ENCODE measurements around the gene LIFR. TPM values are rescaled to one million over a fixed set of nuclear protein-coding genes. Genes with fewer than 3 reads are reported as not detected.

The LIFR gene
- total RNA-seq, 1 donor from 2014 or later: 45.8 TPM

GRCh38 chr5:38483805-38484398 lies 72.5 kb downstream of the LIFR start:
- H3K4me3 ChIP-seq: no peak overlapping the region
- H3K27ac ChIP-seq (replicated peaks): no peak overlapping the region
- peaks cover 93% of the 10 kb centered on the region for H3K36me3 ChIP-seq
- no peak for DNase-seq
- intact Hi-C loops (cut with micrococcal nuclease): no loop called here
- TF ChIP-seq CTCF (IDR thresholded peaks at IDR 0.05; ENCODE audit: borderline replicate concordance): peak; percentile 14
- no peaks in the 10 kb centered on the region for H3K9me3 ChIP-seq (replicated peaks)
- peaks cover 8% of the 10 kb centered on the region for H3K4me1 ChIP-seq
- H3K27me3 ChIP-seq (ENCODE audit: low read depth): no peaks in the 10 kb centered on the region

DNA sequence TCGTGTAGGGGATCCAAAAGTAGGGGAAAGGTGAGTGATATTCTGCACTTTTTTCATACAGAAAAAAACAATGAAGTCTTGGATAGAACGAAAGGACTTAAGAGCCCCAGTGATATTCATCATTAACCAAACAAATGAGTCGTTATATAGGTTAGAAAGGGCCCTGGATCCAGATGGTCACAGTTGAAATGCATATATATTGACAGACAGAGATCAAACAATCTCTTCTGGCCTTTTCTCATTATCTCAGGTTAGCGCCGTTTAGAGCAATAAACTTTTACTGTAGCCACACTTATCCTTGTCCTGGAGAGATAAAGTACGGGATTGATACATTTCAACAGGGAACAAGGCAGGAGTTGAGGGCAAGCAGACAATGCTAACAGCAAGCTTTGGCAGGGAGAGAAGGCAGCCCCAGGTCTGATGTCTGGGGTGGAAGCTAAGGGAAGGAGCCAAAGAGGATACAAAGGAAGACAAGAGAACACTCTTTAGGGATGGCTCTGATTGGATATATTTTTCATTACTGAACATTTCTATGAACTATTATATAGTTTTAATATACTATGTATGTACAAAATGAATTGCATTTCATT lies 77.0 kb downstream of the LIFR start:
- intact Hi-C loops (cut with micrococcal nuclease): no loop called here

DNA sequence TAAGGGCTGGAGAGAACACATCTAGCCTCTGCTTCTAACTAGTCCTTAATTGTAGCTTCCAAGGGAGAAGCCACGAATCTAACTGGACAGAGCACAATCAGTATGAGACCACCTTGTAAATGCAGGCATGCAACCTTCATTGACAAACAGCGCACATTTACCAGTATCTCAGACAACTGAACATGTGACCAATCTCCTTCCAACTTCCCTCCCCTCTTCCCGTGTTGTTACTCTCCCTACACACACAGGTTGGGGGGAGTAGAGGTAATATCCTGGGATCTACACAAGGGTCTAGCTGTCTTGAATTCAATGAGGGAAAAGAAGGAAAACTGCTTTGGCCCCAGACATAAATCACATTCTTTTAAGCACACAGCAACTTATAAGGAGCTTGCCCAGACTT lies 77.6 kb downstream of the LIFR start:
- Histone ChIP-seq H3K4me1 (peaks cover 9% of the 10 kb centered on the region), H3K9me3 (replicated peaks) (no peaks in the 10 kb centered on the region), H3K36me3 (peaks cover 50% of the 10 kb centered on the region), H3K27ac (replicated peaks) (no peak overlapping the region), H3K4me3 (no peak overlapping the region), H3K27me3 (ENCODE audit: low read depth) (no peaks in the 10 kb centered on the region)
- DNase-seq: no peak
- intact Hi-C loops (cut with micrococcal nuclease): no loop called here
- no peak for TF ChIP-seq CTCF (IDR thresholded peaks at IDR 0.05; ENCODE audit: borderline replicate concordance)

More for the DNA sequence above, 77.0 kb downstream of the LIFR start:
- no peak for TF ChIP-seq CTCF (IDR thresholded peaks at IDR 0.05; ENCODE audit: borderline replicate concordance)
- Histone ChIP-seq H3K27me3 (ENCODE audit: low read depth) (no peaks in the 10 kb centered on the region), H3K4me1 (peaks cover 9% of the 10 kb centered on the region), H3K27ac (replicated peaks) (no peak overlapping the region), H3K36me3 (peaks cover 55% of the 10 kb centered on the region), H3K4me3 (no peak overlapping the region), H3K9me3 (replicated peaks) (no peaks in the 10 kb centered on the region)
- DNase-seq: no peak

- H3K27ac ChIP-seq (replicated peaks): no peak overlapping the region
- H3K27me3 ChIP-seq (ENCODE audit: low read depth): no peaks in the 10 kb centered on the region
- no peak for DNase-seq
- TF ChIP-seq CTCF (IDR thresholded peaks at IDR 0.05; ENCODE audit: borderline replicate concordance): no peak
- no peaks in the 10 kb centered on the region for H3K9me3 ChIP-seq (replicated peaks)
- H3K4me3 ChIP-seq: no peak overlapping the region
- H3K4me1 ChIP-seq: peaks cover 13% of the 10 kb centered on the region
- peaks cover 44% of the 10 kb centered on the region for H3K36me3 ChIP-seq
- intact Hi-C loops (cut with micrococcal nuclease): no loop called here
Measured at GRCh38 chr5:38478166-38478565, 78.3 kb downstream of the LIFR start.

DNA sequence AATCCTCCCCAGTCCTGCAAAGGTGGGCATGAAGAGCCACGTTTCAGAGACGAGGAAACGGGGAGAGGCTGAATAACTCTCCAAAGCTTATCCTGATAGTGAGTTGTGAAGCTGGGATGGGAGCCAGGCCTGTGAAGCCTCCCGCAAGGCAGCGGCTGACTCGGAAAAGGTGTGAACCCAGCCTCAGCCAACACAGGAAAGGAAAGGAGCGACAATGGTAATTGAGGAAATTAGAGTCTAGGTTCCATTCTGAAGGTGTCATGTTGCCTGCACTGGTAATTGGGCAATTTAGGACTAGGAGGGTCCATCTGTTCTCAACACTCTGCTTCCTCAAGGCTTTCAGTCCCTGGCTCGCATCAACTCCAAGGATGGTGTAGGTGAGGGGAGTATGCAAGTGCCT lies 83.4 kb downstream of the LIFR start:
- no peak for TF ChIP-seq CTCF (IDR thresholded peaks at IDR 0.05; ENCODE audit: borderline replicate concordance)
- H3K4me3 ChIP-seq: no peak overlapping the region
- H3K4me1 ChIP-seq: peaks cover 39% of the 10 kb centered on the region
- no peaks in the 10 kb centered on the region for H3K27me3 ChIP-seq (ENCODE audit: low read depth)
- no peaks in the 10 kb centered on the region for H3K9me3 ChIP-seq (replicated peaks)
- intact Hi-C loops (cut with micrococcal nuclease): no loop called here
- H3K27ac ChIP-seq (replicated peaks): no peak overlapping the region
- peak; percentile 32 for DNase-seq
- no peaks in the 10 kb centered on the region for H3K36me3 ChIP-seq

Data from left ventricle myocardium inferior (tissue), 1 donor.